Aorta (tissue), 5 donors: Measurements from ENCODE around the gene ESR2. TPM values are rescaled to one million over a fixed set of nuclear protein-coding genes. Genes with fewer than 3 reads are reported as not detected.
"Not testable (repeated sequence)": the region's sequence is repeated elsewhere in the genome, so short reads cannot be mapped to it uniquely, and the experiment has no call there.

Experiments used
- ATAC-seq: fragments of 200-7000 bp; cut with Tn5 transposase; one replicate; pipeline ENCODE4 v1.9.1; 2022; ENCODE audit warnings: moderate library complexity; ENCODE audit not compliant: low FRiP score
- DNase-seq, 2 donors: peaks; one replicate each; pipeline ENCODE4 v3.0.0-alpha.2; 2020
- H3K27ac ChIP-seq, 2 donors: one replicate each; pipeline ENCODE4 v1.5.1; 2013; ENCODE audit warnings: low read length in 2 of 2, mild to moderate bottlenecking in 2 of 2, moderate library complexity in 2 of 2, control low read depth in 1 of 2, inconsistent platforms in 1 of 2, low read depth in 1 of 2
- H3K27me3 ChIP-seq, 2 donors: one replicate each; pipeline ENCODE4 v1.6.1; 2013; ENCODE audit warnings: control low read depth in 1 of 2, low read length in 1 of 2, mild to moderate bottlenecking in 1 of 2, moderate library complexity in 1 of 2; ENCODE audit not compliant: insufficient read depth in 2 of 2, control insufficient read depth in 1 of 2
- H3K36me3 ChIP-seq, 2 donors: one replicate each; pipeline ENCODE4 v1.6.1; 2013; ENCODE audit warnings: control low read depth in 1 of 2, low read length in 1 of 2, mild to moderate bottlenecking in 1 of 2; ENCODE audit not compliant: insufficient read depth in 2 of 2, control insufficient read depth in 1 of 2
- H3K4me1 ChIP-seq, 2 donors: one replicate each; pipeline ENCODE4 v1.6.1; 2013; ENCODE audit warnings: low read length in 2 of 2, control low read depth in 1 of 2, mild to moderate bottlenecking in 1 of 2, moderate library complexity in 1 of 2; ENCODE audit not compliant: insufficient read depth in 2 of 2, control insufficient read depth in 1 of 2
- H3K4me3 ChIP-seq, 2 donors: one replicate each; pipeline ENCODE4 v1.5.1; 2013; ENCODE audit warnings: low read length in 2 of 2, control low read depth in 1 of 2, mild to moderate bottlenecking in 1 of 2
- H3K9me3 ChIP-seq: one replicate; pipeline ENCODE4 v1.6.1; 2013; ENCODE audit warnings: mild to moderate bottlenecking, low read length; ENCODE audit not compliant: control insufficient read depth
- WGBS, 2 donors: extraction: QIAGEN DNeasy Blood & Tissue Kit; methylation state at CpG; one replicate each; pipeline ENCODE4 v1.1.7; 2013; 5-methylcytosine and 5-hydroxymethylcytosine counted together
- intact Hi-C, 2 donors: fragments of 100-400 bp; cut with DNase I; formaldehyde crosslinking; loops; one replicate each; pipeline versions ENCODE4 v1.14.2 to v1.15.0; 2022
- polyA plus RNA-seq, 2 donors: library from polyadenylated mRNA; stranded (reverse); fragments of 200-250 nt; gene quantifications; one replicate each; pipeline ENCODE4 v1.2.3, GENCODE V29; 2013
- total RNA-seq, 2 donors: library from RNA; stranded (reverse); fragmentation: NEBNext Ultra II Directional; extraction: Animal tissue kit (Norgen Biotek cat#: 25700); gene quantifications; one replicate each; pipeline ENCODE4 v1.2.1, GENCODE V29; 2021
- donor health status: healthy with polysubstance abuse.
- donor health status: Bipolar disorder and iron deficiency.
- donor health status: DM: no; HTN: no; CAD: no.
- donor health status: DM: no; HTN: no; CAD: no.
- donor health status: DM: yes; HTN: yes; CAD: no.

ESR2 gene
- total and polyA plus RNA-seq, 4 donors = 0.10 to 0.27 TPM; not detected in 2

DNA sequence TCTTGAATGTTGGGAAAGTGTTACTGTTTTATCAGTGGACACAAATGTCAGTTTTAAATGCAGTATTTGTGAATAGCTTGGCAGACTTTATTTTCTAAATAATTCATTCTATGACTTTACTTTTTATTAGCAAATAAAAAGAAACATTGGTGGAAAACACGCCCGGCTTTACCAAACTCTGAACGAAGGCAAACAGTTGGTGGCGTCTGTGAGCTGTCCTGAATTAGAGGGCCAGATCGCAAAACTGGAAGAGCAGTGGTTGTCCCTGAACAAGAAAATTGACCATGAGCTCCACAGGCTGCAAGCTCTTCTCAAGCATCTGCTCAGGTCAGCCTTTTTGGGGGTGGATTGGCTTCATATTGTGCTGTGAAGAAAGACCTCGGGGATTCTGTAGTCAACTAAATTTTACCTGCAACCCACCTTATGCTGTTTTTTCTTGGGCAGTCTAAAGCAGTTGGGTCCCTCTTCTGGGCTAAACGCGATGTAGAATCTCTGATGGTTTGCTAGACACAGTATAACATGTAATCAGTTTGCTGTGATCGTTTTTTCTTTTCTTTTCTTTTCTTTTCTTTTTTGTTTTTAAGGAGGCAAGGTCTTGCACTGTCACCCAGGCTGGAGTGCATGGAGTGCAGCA lies 156.4 kb downstream of the ESR2 start:
- ATAC-seq (no peak), DNase-seq (no peak)
- Histone ChIP-seq H3K36me3 (peaks cover 10% of the 10 kb centered on the region in 2 donors), H3K4me1 (no peaks in the 10 kb centered on the region), H3K9me3 (no peaks in the 10 kb centered on the region), H3K4me3 (no peak overlapping the region), H3K27me3 (no peaks in the 10 kb centered on the region), H3K27ac (no peak overlapping the region)
- WGBS, 2 donors = 81 to 88% methylated on average over 9 of the region's 9 CpGs
- intact Hi-C loops = no loop called here

DNA sequence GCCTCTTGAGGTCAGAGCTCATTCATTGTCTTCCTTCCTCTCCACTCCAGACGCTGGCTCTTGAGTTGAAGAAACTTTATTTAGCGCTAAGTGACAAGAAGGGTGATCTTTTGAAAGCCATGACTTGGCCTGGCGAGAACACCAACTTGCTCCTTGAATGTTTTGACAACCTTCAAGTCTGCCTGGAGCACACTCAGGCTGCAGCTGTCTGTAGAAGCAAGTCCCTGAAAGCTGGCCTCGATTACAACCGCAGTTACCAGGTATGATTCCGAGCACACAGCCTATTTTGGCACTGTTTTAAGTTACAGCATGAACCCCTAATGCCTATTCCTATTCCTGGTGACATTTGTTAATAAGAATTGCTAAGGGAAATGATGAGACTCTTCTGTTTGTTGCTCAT lies 167.6 kb downstream of the ESR2 start:
- no peak for ATAC-seq
- Histone ChIP-seq H3K4me3 (no peak overlapping the region), H3K27ac (no peak overlapping the region), H3K4me1 (no peaks in the 10 kb centered on the region), H3K9me3 (no peaks in the 10 kb centered on the region), H3K36me3 (peaks cover 5 to 18% of the 10 kb centered on the region in 2 donors), H3K27me3 (no peaks in the 10 kb centered on the region)
- intact Hi-C loops = no loop called here
- no peak for DNase-seq
- 92 to 94% methylated on average over 6 of the region's 6 CpGs for WGBS, 2 donors

DNA sequence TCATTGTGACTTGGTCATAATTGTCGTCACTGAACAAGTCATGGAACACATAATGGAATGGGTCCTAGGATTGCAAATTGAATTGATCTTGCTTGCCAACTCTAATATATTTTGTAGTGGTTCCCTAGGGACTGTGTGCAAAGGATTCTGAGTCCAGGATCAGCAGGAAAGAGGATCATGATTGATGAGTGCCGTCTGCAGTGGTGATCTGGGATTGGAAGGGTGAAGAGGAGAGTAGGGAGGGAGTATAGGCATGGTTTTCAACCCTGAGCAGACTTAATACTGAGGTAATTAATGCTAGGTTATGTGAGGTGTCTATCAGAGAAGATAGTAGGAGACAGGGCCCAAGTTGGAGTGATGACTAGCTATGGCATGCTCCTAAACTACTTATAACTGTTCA lies 168.9 kb downstream of the ESR2 start:
- Histone ChIP-seq H3K27me3 (no peaks in the 10 kb centered on the region), H3K4me3 (no peak overlapping the region), H3K27ac (no peak overlapping the region), H3K9me3 (no peaks in the 10 kb centered on the region), H3K4me1 (no peaks in the 10 kb centered on the region), H3K36me3 (peaks cover 9 to 18% of the 10 kb centered on the region in 2 donors)
- intact Hi-C loops = no loop called here
- ATAC-seq = no peak
- 93 to 94% methylated on average over 2 of the region's 2 CpGs for WGBS, 2 donors
- DNase-seq = no peak

DNA sequence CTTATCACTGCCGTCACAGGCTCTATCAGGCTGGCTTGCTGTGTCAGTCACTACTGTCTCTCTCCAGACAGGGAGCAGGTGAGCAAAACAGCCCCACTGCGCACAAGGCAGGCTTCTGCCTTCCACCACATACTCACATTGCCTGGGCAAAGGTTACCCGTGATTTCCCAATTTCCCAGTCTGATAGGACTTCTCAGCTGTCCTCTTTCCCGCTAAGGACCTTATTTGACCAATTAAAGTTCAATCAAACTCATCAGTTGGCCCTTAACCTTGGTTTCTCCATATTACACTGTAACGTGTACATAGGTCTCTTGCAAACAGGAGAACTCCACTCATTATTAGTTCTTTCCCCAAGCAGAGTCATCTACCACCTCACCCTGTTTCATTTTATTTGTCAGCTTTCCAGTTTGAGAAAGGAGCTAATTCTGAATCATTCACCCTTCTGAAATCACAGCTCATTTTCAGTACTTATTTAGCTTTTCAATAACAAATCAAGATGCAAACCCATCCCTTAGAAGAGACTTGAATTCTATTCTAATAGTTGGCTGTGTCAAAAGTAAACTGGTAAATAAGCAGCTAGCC lies 170.8 kb downstream of the ESR2 start:
- Histone ChIP-seq H3K36me3 (peaks cover 9 to 12% of the 10 kb centered on the region in 2 donors), H3K27ac (no peak overlapping the region), H3K9me3 (no peaks in the 10 kb centered on the region), H3K27me3 (no peaks in the 10 kb centered on the region), H3K4me1 (peaks cover 0 to 9% of the 10 kb centered on the region in 2 donors), H3K4me3 (no peak overlapping the region)
- DNase-seq (no peak), ATAC-seq (no peak)
- WGBS, 2 donors = 92 to 93% methylated on average over 5 of the region's 5 CpGs
- intact Hi-C loops = loop anchor here in 1 of 2 donors (5.0 kb wide), 1 partner anchor 91 kb away; no protein-coding TSS in a partner anchor

DNA sequence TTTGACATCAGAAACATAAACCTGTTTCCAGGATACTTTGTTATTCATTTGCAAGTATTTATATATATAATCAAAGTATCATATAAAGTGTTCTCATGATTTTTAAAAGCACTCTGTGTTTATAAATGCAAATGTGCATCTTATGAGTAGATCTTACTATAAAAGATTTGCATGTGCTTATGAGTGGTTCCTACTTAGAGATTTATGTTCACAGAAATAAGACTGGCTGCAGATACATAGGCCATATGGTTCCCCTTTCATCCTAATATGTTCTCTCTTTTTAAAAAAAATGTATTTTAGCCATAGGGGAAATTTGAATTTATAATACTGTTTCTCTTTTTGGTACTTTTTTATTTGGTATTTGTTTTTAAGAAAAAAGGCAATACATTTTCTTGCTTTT lies 174.2 kb downstream of the ESR2 start:
- DNase-seq = no peak
- peak overlapping the region in 1 of 2 donors; percentile 52 for H3K27ac ChIP-seq
- intact Hi-C loops = loop anchor here (5.0 kb wide), 4 partner anchors 38 to 88 kb away; no protein-coding TSS in a partner anchor
- H3K4me3 ChIP-seq = no peak overlapping the region
- ATAC-seq = no peak
- H3K27me3 ChIP-seq = no peaks in the 10 kb centered on the region
- no peaks in the 10 kb centered on the region for H3K9me3 ChIP-seq
- H3K4me1 ChIP-seq = peaks cover 0 to 9% of the 10 kb centered on the region in 2 donors
- H3K36me3 ChIP-seq = peaks cover 3 to 4% of the 10 kb centered on the region in 2 donors

DNA sequence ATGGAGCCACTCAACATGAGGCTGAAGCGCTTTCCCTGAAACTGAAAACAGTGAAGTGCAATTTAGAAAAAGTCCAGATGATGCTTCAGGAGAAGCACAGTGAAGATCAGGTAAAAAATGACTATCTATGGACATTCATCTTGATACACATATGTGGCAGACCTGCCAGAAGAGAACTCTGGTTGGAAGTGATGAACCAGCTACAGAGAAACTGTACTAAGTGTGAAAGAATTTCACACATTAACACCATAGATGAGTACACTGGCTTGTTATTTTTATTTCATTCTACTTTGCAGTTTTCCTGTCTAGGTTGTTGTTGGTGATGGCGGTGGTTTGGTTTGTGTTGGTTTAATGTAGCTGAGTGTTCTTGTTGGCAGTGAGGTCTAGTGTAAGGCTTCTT lies 174.7 kb downstream of the ESR2 start:
- WGBS, 2 donors = 59 to 64% methylated on average over 2 of the region's 2 CpGs
- Histone ChIP-seq H3K4me3 (no peak overlapping the region), H3K4me1 (peaks cover 0 to 9% of the 10 kb centered on the region in 2 donors), H3K36me3 (peaks cover 3 to 4% of the 10 kb centered on the region in 2 donors), H3K9me3 (no peaks in the 10 kb centered on the region), H3K27me3 (no peaks in the 10 kb centered on the region), H3K27ac (peak overlapping the region; percentile 52 to 68)
- ATAC-seq (no peak), DNase-seq (no peak)
- intact Hi-C loops = loop anchor here (5.0 kb wide), 3 partner anchors 37 to 82 kb away; no protein-coding TSS in a partner anchor

DNA sequence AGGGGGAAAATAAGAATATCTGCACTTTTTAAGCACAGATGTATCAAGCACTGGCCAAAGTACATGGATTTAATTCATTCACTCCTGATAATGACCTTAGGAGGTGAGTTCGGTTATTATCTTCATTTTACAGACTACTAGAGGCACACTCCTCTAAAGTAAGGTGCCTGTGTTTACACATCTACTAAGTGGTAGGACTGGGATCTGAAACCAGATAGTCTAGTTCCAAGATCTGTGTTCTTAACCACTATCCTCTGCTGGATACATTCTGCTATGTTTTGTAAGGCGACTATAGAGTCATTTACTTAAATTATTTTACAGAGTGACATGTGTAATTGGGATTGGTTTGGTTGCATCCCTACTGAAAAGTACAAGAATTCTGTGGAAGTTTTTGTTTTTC lies 175.3 kb downstream of the ESR2 start:
- ATAC-seq (no peak), DNase-seq (no peak)
- no peaks in the 10 kb centered on the region for H3K9me3 ChIP-seq
- H3K36me3 ChIP-seq = peaks cover 3 to 4% of the 10 kb centered on the region in 2 donors
- peak overlapping the region; percentile 43 to 52 for H3K27ac ChIP-seq
- H3K4me3 ChIP-seq = no peak overlapping the region
- no peaks in the 10 kb centered on the region for H3K27me3 ChIP-seq
- intact Hi-C loops = loop anchor here (5.0 kb wide), 3 partner anchors 37 to 82 kb away; no protein-coding TSS in a partner anchor
- 86 to 91% methylated on average over 2 of the region's 2 CpGs for WGBS, 2 donors
- H3K4me1 ChIP-seq = peaks cover 0 to 9% of the 10 kb centered on the region in 2 donors

DNA sequence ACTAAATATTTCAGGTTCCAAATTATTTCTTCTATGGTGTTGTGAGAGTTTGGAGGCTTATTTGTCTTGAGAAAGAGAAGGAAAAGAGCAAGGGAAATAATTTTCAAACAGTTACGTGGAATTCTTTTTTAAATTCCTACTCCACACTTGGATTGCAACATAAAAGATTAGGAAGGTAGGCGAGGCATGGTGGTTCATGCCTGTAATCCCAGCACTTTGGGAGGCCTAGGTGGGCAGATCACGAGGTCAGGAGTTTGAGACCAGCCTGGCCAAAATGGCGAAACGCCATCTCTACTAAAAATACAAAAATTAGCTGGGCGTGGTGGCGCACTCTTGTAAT lies 175.8 kb downstream of the ESR2 start:
- H3K4me3 ChIP-seq, H3K27me3 ChIP-seq, H3K36me3 ChIP-seq, DNase-seq, H3K9me3 ChIP-seq, H3K4me1 ChIP-seq: not testable (repeated sequence)
- peak; percentile 26 for ATAC-seq
- peak overlapping the region; percentile 43 to 52 for H3K27ac ChIP-seq
- 13 to 15% methylated on average over 7 of the region's 7 CpGs for WGBS, 2 donors
- intact Hi-C loops = loop anchor here (5.0 kb wide), 3 partner anchors 36 to 81 kb away; no protein-coding TSS in a partner anchor
